ENCODE data around the gene PCED1B. TPM values are rescaled to one million over a fixed set of nuclear protein-coding genes. Genes with fewer than 3 reads are reported as not detected.

Gene PCED1B
- total RNA-seq, 1 experiment from 2014 or later, result 3.3 TPM

DNA sequence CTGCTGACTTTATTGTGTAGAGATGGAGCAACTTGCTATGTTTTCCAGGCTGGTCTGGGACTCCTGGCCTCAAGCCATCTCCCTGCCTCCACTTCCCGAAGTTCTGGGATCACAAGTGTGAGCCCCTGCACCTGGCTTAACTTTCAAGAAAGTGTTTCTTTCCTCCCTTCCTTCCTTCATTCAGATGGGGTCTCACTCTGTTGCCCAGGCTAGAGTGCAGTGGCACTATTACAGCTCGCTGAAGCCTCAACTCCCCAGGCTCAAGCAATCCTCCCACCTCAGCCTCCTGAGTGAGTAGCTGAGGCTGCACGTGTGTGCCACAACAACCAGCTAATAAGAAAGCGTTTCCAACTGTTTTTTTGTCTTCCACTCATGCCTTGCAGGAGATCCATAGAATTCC, 186.0 kb downstream of the PCED1B start:
- no peak overlapping the region for H3K4me3 Mint-ChIP-seq
- H4K20me1 ChIP-seq (ENCODE audit: control insufficient read depth, insufficient read depth, insufficient read length), result no peaks in the 10 kb centered on the region
- TF ChIP-seq, protein P1, sequence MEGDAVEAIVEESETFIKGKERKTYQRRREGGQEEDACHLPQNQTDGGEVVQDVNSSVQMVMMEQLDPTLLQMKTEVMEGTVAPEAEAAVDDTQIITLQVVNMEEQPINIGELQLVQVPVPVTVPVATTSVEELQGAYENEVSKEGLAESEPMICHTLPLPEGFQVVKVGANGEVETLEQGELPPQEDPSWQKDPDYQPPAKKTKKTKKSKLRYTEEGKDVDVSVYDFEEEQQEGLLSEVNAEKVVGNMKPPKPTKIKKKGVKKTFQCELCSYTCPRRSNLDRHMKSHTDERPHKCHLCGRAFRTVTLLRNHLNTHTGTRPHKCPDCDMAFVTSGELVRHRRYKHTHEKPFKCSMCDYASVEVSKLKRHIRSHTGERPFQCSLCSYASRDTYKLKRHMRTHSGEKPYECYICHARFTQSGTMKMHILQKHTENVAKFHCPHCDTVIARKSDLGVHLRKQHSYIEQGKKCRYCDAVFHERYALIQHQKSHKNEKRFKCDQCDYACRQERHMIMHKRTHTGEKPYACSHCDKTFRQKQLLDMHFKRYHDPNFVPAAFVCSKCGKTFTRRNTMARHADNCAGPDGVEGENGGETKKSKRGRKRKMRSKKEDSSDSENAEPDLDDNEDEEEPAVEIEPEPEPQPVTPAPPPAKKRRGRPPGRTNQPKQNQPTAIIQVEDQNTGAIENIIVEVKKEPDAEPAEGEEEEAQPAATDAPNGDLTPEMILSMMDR (conservative IDR thresholded peaks at IDR 0.05), result no peak
- H4K5ac ChIP-seq (ENCODE audit: insufficient read length, low read depth, low read length), result no peak overlapping the region
- no peak overlapping the region for H3K4me2 ChIP-seq (ENCODE audit: insufficient read depth, insufficient read length, low read length)
- no peak overlapping the region for H3T11ph ChIP-seq (ENCODE audit: low read length)
- H3K18ac ChIP-seq (ENCODE audit: insufficient read length, low read depth, low read length), result no peak overlapping the region
- no peak overlapping the region for H2BK120ac ChIP-seq (ENCODE audit: low read depth, low read length, poor library complexity, severe bottlenecking)
- WGBS (ENCODE audit: extremely low coverage, insufficient read length, low lambda C conversion rate), result no CpG with 5 or more reads among the region's 4 CpGs
- no peak overlapping the region for H2BK5ac ChIP-seq (ENCODE audit: insufficient read length, low read length)
- no peak overlapping the region for H3K23ac ChIP-seq (ENCODE audit: insufficient read length, low read depth, low read length)
- H3K79me1 ChIP-seq (ENCODE audit: insufficient read depth, low read depth, low read length, poor library complexity, severe bottlenecking), result no peaks in the 10 kb centered on the region
- H3K36me3 Mint-ChIP-seq (ENCODE audit: insufficient read depth in 1 of 3, low read depth in 3 of 3), result no peaks in the 10 kb centered on the region; a peak in 1 of 7 replicates
- H4K8ac ChIP-seq (replicated peaks; ENCODE audit: insufficient read length, low read depth, low read length), result no peak overlapping the region
- no peak overlapping the region for H2AK5ac ChIP-seq (ENCODE audit: insufficient read length, low read length)
- H4K91ac ChIP-seq (ENCODE audit: insufficient read length, low read depth, low read length), result no peak overlapping the region
- H3K4me1 Mint-ChIP-seq, result no peaks in the 10 kb centered on the region
- H3K79me2 ChIP-seq (ENCODE audit: insufficient read depth, low read length), result no peaks in the 10 kb centered on the region
- H3K4ac ChIP-seq (ENCODE audit: low read depth, low read length), result no peak overlapping the region
- H2BK12ac ChIP-seq (ENCODE audit: insufficient read length, low read depth, low read length), result no peak overlapping the region
- H3K27me3 ChIP-seq (ENCODE audit: insufficient read depth, low read length), result no peaks in the 10 kb centered on the region
- H2BK20ac ChIP-seq (ENCODE audit: low read depth, low read length, poor library complexity, severe bottlenecking), result no peak overlapping the region
- DNase-seq, result no peak
- H3K56ac ChIP-seq (ENCODE audit: insufficient read length, low read depth, low read length), result no peak overlapping the region
- H2BK15ac ChIP-seq (ENCODE audit: low read depth, low read length), result no peak overlapping the region
- H3K27ac ChIP-seq (ENCODE audit: insufficient read length, low read depth, low read length), result no peak overlapping the region
- no peak overlapping the region for H3K9ac ChIP-seq (ENCODE audit: extremely low read depth, insufficient read length, low read length)
- no peak overlapping the region for H3K27ac Mint-ChIP-seq
- H3K14ac ChIP-seq (ENCODE audit: insufficient read depth, low read length), result no peak overlapping the region
- no peaks in the 10 kb centered on the region for H3K9me3 Mint-ChIP-seq
- no peaks in the 10 kb centered on the region; the same call in 1 of the 2 replicates for H3K27me3 Mint-ChIP-seq (ENCODE audit: low read depth)
- H3K9me3 ChIP-seq (ENCODE audit: control insufficient read depth, low read depth, low read length), result no peaks in the 10 kb centered on the region
- H3K4me1 ChIP-seq (ENCODE audit: insufficient read depth, low read length), result no peaks in the 10 kb centered on the region
- H3K23me2 ChIP-seq (ENCODE audit: insufficient read length, low read depth, low read length, poor library complexity, severe bottlenecking), result no peaks in the 10 kb centered on the region
- H2AFZ ChIP-seq (ENCODE audit: low read length), result no peak overlapping the region
